Activated T-cell treated with anti-CD3 and anti-CD28 coated beads, Interleukin-2, amount 50 U/mL, for 48 hours (primary cell): ENCODE results near the gene CYP2B6.
A peak's percentile ranks its signal among the peaks of the same experiment; 100 is the strongest.
"Not testable (repeated sequence)": the region's sequence is repeated elsewhere in the genome, so short reads cannot be mapped to it uniquely, and the experiment has no call there.

Experiments
- DNase-seq, 2 experiments: peaks; one replicate each; pipeline ENCODE4 v3.0.0-alpha.2; 2020

The CYP2B6 gene

GRCh38 chr19:40990972-40991381, at the start of gene CYP2B6:
TSS of gene CYP2B6 (plus strand) at chr19:40991282. CDS start at chr19:40991306, 24 bp downstream.
- no peak for DNase-seq

- DNase-seq, result no peak
Measured at GRCh38 chr19:40941481-40942219, 49.4 kb upstream of the CYP2B6 start.

- no peak for DNase-seq
Measured at GRCh38 chr19:40945645-40946044, 45.4 kb upstream of the CYP2B6 start.

GRCh38 chr19:40947114-40947513, 44.0 kb upstream of the CYP2B6 start:
- DNase-seq, result no peak

- no peak for DNase-seq
Measured at GRCh38 chr19:40947573-40947972, 43.5 kb upstream of the CYP2B6 start.

- DNase-seq, result no peak
Measured at GRCh38 chr19:40948580-40949299, 42.3 kb upstream of the CYP2B6 start.

GRCh38 chr19:40954573-40954972, 36.5 kb upstream of the CYP2B6 start:
- no peak for DNase-seq

- no peak for DNase-seq
Measured at GRCh38 chr19:40959338-40959737, 31.7 kb upstream of the CYP2B6 start.

GRCh38 chr19:40960062-40960685, 30.9 kb upstream of the CYP2B6 start:
- no peak for DNase-seq

- no peak for DNase-seq
Measured at GRCh38 chr19:40960780-40961179, 30.3 kb upstream of the CYP2B6 start.

- DNase-seq, result no peak
Measured at GRCh38 chr19:40962460-40962961, 28.6 kb upstream of the CYP2B6 start.

GRCh38 chr19:40964361-40964760, 26.7 kb upstream of the CYP2B6 start:
- not testable (repeated sequence) for DNase-seq

- DNase-seq, result not testable (repeated sequence)
Measured at GRCh38 chr19:40965351-40965750, 25.7 kb upstream of the CYP2B6 start.

GRCh38 chr19:40966591-40966990, 24.5 kb upstream of the CYP2B6 start:
- not testable (repeated sequence) for DNase-seq

GRCh38 chr19:40968065-40968464, 23.0 kb upstream of the CYP2B6 start:
- DNase-seq, result not testable (repeated sequence)

- DNase-seq, result not testable (repeated sequence)
Measured at GRCh38 chr19:40969721-40970120, 21.4 kb upstream of the CYP2B6 start.

GRCh38 chr19:40970396-40971345, 20.4 kb upstream of the CYP2B6 start:
- DNase-seq, result not testable (repeated sequence)

GRCh38 chr19:40974633-40975037, 16.4 kb upstream of the CYP2B6 start:
- DNase-seq, result peak; percentile 74 to 82

GRCh38 chr19:40976134-40976533, 14.9 kb upstream of the CYP2B6 start:
- no peak for DNase-seq

GRCh38 chr19:40976724-40977123, 14.4 kb upstream of the CYP2B6 start:
- DNase-seq, result no peak

- not testable (repeated sequence) for DNase-seq
Measured at GRCh38 chr19:40979759-40980158, 11.3 kb upstream of the CYP2B6 start.

- not testable (repeated sequence) for DNase-seq
Measured at GRCh38 chr19:40980743-40981442, 10.2 kb upstream of the CYP2B6 start.
